B cell (primary cell): ENCODE measurements around the gene FMNL2. TPM values are rescaled to one million over a fixed set of nuclear protein-coding genes. Genes with fewer than 3 reads are reported as not detected.

ENCODE experiments used
- ATAC-seq: fragments of 200-7000 bp; cut with Tn5 transposase; one replicate; pipeline ENCODE4 v1.10.0; 2021; ENCODE audit warnings: low read depth, mild to moderate bottlenecking, moderate number of reproducible peaks, moderate library complexity
- CTCF ChIA-PET: fragments of 350-600 bp; sonication (Branson Sonifier 250); formaldehyde crosslinking; loops from one replicate; lab custom pipeline; 2021; ENCODE audit warnings: antibody characterized with exemption, inconsistent platforms; lab: Charles Lee
- POLR2A ChIA-PET: fragments of 350-600 bp; sonication (Branson Sonifier 250); formaldehyde crosslinking; loops from one replicate; lab custom pipeline; 2021; ENCODE audit warnings: antibody characterized with exemption; lab: Charles Lee
- DNase-seq: peaks from one replicate; pipeline ENCODE4 v3.0.0; 2013
- H2AFZ ChIP-seq: 2 replicates; pipeline ENCODE4 v1.6.1; 2012; ENCODE audit warnings: mild to moderate bottlenecking, low read depth, low read length; ENCODE audit not compliant: insufficient read depth, poor library complexity, severe bottlenecking
- H3K27ac ChIP-seq, 2 donors: 1 replicate in 1 of 2; 2 replicates in 1 of 2; pipeline ENCODE4 v1.5.1; 2012 to 2013; ENCODE audit warnings: low read length in 2 of 2, mild to moderate bottlenecking in 2 of 2, moderate library complexity in 1 of 2
- H3K27me3 ChIP-seq, 4 experiments: fragments of 200-600 bp in 1 of 4; sonication (generic) in 1 of 4; replicated peaks in 1 of 4; 1 replicate in 2 of 4; 2 replicates in 2 of 4; pipeline versions ENCODE4 v1.6.1 to v1.7.0; 2013 to 2016; ENCODE audit warnings: low read length in 3 of 4, mild to moderate bottlenecking in 2 of 4, mixed read lengths in 1 of 4, moderate library complexity in 1 of 4; ENCODE audit not compliant: insufficient read depth in 4 of 4, control insufficient read depth in 3 of 4; ENCODE audit errors: control extremely low read depth in 1 of 4
- H3K36me3 ChIP-seq, 2 experiments: replicated peaks in 1 of 2; 1 replicate in 1 of 2; 2 replicates in 1 of 2; pipeline versions ENCODE4 v1.6.1 to v1.7.1; 2013; ENCODE audit warnings: low read length in 1 of 2; ENCODE audit not compliant: insufficient read depth in 2 of 2, control insufficient read depth in 1 of 2; ENCODE audit errors: control extremely low read depth in 1 of 2, extremely low read depth in 1 of 2
- H3K4me1 ChIP-seq, 2 donors: fragments of 200-600 bp in 1 of 2; sonication (generic) in 1 of 2; 1 replicate in 1 of 2; 2 replicates in 1 of 2; pipeline versions ENCODE4 v1.5.1 to v1.6.1; 2013 to 2017; ENCODE audit warnings: low read length in 2 of 2; ENCODE audit not compliant: control insufficient read depth in 2 of 2, insufficient read depth in 2 of 2
- H3K4me2 ChIP-seq: replicated peaks from 2 replicates; pipeline ENCODE3; 2012; ENCODE audit warnings: mild to moderate bottlenecking, low read depth, low read length; ENCODE audit not compliant: poor library complexity, severe bottlenecking
- H3K4me3 ChIP-seq, 5 experiments: fragments of 200-600 bp in 1 of 5; sonication (generic) in 1 of 5; 1 replicate in 3 of 5; 2 replicates in 2 of 5; pipeline versions ENCODE4 v1.5.1 to v1.7.0; 2011 to 2016; ENCODE audit warnings: low read length in 4 of 5, mild to moderate bottlenecking in 4 of 5, low read depth in 2 of 5, control low read depth in 1 of 5, moderate library complexity in 1 of 5; ENCODE audit not compliant: insufficient read depth in 1 of 5; ENCODE audit errors: control extremely low read depth in 1 of 5, extremely low read depth in 1 of 5
- H3K79me2 ChIP-seq: fragments of 200-600 bp; sonication (generic); one replicate; pipeline ENCODE4 v1.6.0; 2016; ENCODE audit warnings: low read length; ENCODE audit not compliant: control insufficient read depth, insufficient read depth
- H3K9ac ChIP-seq: fragments of 200-600 bp; sonication (generic); 2 replicates; pipeline ENCODE4 v1.6.1; 2017; ENCODE audit warnings: mild to moderate bottlenecking, low read length, moderate library complexity
- H3K9me3 ChIP-seq, 3 donors: one replicate each; pipeline versions ENCODE4 v1.6.1 to v1.7.1; 2013; ENCODE audit warnings: low read length in 2 of 3; ENCODE audit not compliant: control insufficient read depth in 2 of 3, insufficient read depth in 1 of 3; ENCODE audit errors: control extremely low read depth in 1 of 3
- H4K20me1 ChIP-seq: 2 replicates; pipeline ENCODE4 v1.6.0; 2012; ENCODE audit warnings: mild to moderate bottlenecking, low read length; ENCODE audit not compliant: insufficient read depth, control insufficient read depth, poor library complexity, severe bottlenecking
- H3K27ac Mint-ChIP-seq: one replicate; pipeline ENCODE4 v1.8.0; 2021; ENCODE audit warnings: mixed read lengths
- H3K27me3 Mint-ChIP-seq: one replicate; pipeline ENCODE4 v1.8.0; 2021; ENCODE audit warnings: mixed read lengths
- H3K4me1 Mint-ChIP-seq: one replicate; pipeline ENCODE4 v1.8.0; 2021; ENCODE audit warnings: mixed read lengths
- H3K4me3 Mint-ChIP-seq: one replicate; pipeline ENCODE4 v1.8.0; 2021; ENCODE audit warnings: mixed read lengths
- H3K9me3 Mint-ChIP-seq: one replicate; pipeline ENCODE4 v1.8.0; 2022; ENCODE audit warnings: mixed read lengths; ENCODE audit not compliant: insufficient read depth
- EZH2 ChIP-seq: IDR thresholded peaks from 2 replicates; pipeline ENCODE4 v1.6.1; 2012; ENCODE audit warnings: borderline replicate concordance, low read depth, mild to moderate bottlenecking, moderate library complexity, low read length; ENCODE audit not compliant: insufficient read depth, poor library complexity, severe bottlenecking
- WGBS: methylation state at CpG from one replicate; pipeline ENCODE4 v1.1.5; 2013; ENCODE audit warnings: missing lambda C conversion rate; ENCODE audit not compliant: insufficient coverage; 5-methylcytosine and 5-hydroxymethylcytosine counted together
- intact Hi-C: fragments of 100-400 bp; cut with micrococcal nuclease; formaldehyde crosslinking; loops from one replicate; pipeline ENCODE4 v1.10.0; 2022
- polyA plus RNA-seq: library from polyadenylated mRNA; depleted of rRNA; stranded (reverse); fragments of >200 nt; gene quantifications from 2 replicates; pipeline ENCODE4 v1.2.3, GENCODE V29; 2012
- total RNA-seq, 2 donors: library from RNA; stranded (reverse); fragments of 120-200 nt in 1 of 2; gene quantifications; 1 replicate in 1 of 2; 2 replicates in 1 of 2; pipeline versions ENCODE4 v1.2.3 to v1.2.4, GENCODE V29; 2013 to 2022
- TF ChIP-seq, protein P1 (sequence below): fragments of 200-600 bp; IDR thresholded peaks from one replicate; pipeline ENCODE4 v1.8.0; 2022; ENCODE audit warnings: antibody characterized with exemption, mild to moderate bottlenecking

The FMNL2 gene
- total and polyA plus RNA-seq, 2 donors (not counting 1 experiment from before 2014, with no cell fraction given) = 0.73 to 8.8 TPM

- ChIA-PET POLR2A (no interaction called here), CTCF (no interaction called here)
- Histone ChIP-seq H2AFZ (no peak overlapping the region), H3K9me3 (no peaks in the 10 kb centered on the region), H4K20me1 (no peaks in the 10 kb centered on the region), H3K79me2 (no peaks in the 10 kb centered on the region), H3K4me2 (no peak overlapping the region), H3K27ac (no peak overlapping the region), H3K27me3 (no peaks in the 10 kb centered on the region), H3K9ac (no peak overlapping the region), H3K4me1 (no peaks in the 10 kb centered on the region), H3K4me3 (no peak overlapping the region), H3K36me3 (no peaks in the 10 kb centered on the region)
- Mint-ChIP-seq H3K27ac (no peak overlapping the region), H3K27me3 (no peaks in the 10 kb centered on the region), H3K4me1 (no peaks in the 10 kb centered on the region), H3K4me3 (no peak overlapping the region), H3K9me3 (no peaks in the 10 kb centered on the region)
- DNase-seq (no peak), ATAC-seq (no peak)
- no peak for TF ChIP-seq EZH2
- TF ChIP-seq, protein P1, sequence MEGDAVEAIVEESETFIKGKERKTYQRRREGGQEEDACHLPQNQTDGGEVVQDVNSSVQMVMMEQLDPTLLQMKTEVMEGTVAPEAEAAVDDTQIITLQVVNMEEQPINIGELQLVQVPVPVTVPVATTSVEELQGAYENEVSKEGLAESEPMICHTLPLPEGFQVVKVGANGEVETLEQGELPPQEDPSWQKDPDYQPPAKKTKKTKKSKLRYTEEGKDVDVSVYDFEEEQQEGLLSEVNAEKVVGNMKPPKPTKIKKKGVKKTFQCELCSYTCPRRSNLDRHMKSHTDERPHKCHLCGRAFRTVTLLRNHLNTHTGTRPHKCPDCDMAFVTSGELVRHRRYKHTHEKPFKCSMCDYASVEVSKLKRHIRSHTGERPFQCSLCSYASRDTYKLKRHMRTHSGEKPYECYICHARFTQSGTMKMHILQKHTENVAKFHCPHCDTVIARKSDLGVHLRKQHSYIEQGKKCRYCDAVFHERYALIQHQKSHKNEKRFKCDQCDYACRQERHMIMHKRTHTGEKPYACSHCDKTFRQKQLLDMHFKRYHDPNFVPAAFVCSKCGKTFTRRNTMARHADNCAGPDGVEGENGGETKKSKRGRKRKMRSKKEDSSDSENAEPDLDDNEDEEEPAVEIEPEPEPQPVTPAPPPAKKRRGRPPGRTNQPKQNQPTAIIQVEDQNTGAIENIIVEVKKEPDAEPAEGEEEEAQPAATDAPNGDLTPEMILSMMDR = no peak
- no CpG with 5 or more reads among the region's 3 CpGs for WGBS
- intact Hi-C loops = no loop called here
Observed at GRCh38 chr2:152548996-152549395, 214.0 kb downstream of the FMNL2 start.

DNA sequence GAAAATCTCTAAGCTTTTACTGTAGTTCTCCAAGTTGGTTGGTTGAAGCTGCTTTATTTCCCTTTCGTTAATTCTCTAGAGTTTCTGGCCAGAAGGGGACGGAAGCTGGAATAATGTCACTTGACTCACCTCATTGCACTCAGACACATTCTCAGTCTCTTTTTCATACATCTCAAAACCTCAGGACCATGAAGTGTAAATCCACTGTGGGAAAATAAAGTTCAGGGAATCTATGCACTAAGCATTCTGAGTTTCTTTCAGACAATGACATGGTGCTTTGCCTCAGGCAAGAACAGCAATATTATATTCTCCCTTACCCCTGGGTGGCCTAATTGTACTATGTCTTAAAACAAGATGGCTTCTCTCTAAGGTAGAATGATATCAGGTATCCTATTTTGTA, 214.4 kb downstream of the FMNL2 start:
- no peak for ATAC-seq
- intact Hi-C loops = no loop called here
- Mint-ChIP-seq H3K27ac (no peak overlapping the region), H3K27me3 (no peaks in the 10 kb centered on the region), H3K4me3 (no peak overlapping the region), H3K4me1 (no peaks in the 10 kb centered on the region), H3K9me3 (no peaks in the 10 kb centered on the region)
- DNase-seq = no peak
- Histone ChIP-seq H3K27me3 (no peaks in the 10 kb centered on the region), H4K20me1 (no peaks in the 10 kb centered on the region), H3K4me1 (no peaks in the 10 kb centered on the region), H3K4me3 (no peak overlapping the region), H3K9ac (no peak overlapping the region), H2AFZ (no peak overlapping the region), H3K4me2 (no peak overlapping the region), H3K9me3 (no peaks in the 10 kb centered on the region), H3K27ac (no peak overlapping the region), H3K36me3 (no peaks in the 10 kb centered on the region), H3K79me2 (no peaks in the 10 kb centered on the region)
- no peak for TF ChIP-seq EZH2
- TF ChIP-seq, protein P1 = no peak
- WGBS = 100% methylated on average over 1 of the region's 2 CpGs
- CTCF ChIA-PET = no interaction called here
- POLR2A ChIA-PET = no interaction called here
